GM12801 (cell line): ENCODE measurements around the gene CDC20B.

Experiments used
- TF ChIP-seq, protein P1 (sequence below): IDR thresholded peaks from one replicate; pipeline ENCODE4 v1.5.1; 2011; ENCODE audit warnings: control low read depth; ENCODE audit not compliant: insufficient read length; ENCODE audit errors: extremely low read depth

The CDC20B gene

GRCh38 chr5:55136521-55136920 lies 36.5 kb downstream of the CDC20B start:
- TF ChIP-seq, protein P1, sequence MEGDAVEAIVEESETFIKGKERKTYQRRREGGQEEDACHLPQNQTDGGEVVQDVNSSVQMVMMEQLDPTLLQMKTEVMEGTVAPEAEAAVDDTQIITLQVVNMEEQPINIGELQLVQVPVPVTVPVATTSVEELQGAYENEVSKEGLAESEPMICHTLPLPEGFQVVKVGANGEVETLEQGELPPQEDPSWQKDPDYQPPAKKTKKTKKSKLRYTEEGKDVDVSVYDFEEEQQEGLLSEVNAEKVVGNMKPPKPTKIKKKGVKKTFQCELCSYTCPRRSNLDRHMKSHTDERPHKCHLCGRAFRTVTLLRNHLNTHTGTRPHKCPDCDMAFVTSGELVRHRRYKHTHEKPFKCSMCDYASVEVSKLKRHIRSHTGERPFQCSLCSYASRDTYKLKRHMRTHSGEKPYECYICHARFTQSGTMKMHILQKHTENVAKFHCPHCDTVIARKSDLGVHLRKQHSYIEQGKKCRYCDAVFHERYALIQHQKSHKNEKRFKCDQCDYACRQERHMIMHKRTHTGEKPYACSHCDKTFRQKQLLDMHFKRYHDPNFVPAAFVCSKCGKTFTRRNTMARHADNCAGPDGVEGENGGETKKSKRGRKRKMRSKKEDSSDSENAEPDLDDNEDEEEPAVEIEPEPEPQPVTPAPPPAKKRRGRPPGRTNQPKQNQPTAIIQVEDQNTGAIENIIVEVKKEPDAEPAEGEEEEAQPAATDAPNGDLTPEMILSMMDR, result no peak

DNA sequence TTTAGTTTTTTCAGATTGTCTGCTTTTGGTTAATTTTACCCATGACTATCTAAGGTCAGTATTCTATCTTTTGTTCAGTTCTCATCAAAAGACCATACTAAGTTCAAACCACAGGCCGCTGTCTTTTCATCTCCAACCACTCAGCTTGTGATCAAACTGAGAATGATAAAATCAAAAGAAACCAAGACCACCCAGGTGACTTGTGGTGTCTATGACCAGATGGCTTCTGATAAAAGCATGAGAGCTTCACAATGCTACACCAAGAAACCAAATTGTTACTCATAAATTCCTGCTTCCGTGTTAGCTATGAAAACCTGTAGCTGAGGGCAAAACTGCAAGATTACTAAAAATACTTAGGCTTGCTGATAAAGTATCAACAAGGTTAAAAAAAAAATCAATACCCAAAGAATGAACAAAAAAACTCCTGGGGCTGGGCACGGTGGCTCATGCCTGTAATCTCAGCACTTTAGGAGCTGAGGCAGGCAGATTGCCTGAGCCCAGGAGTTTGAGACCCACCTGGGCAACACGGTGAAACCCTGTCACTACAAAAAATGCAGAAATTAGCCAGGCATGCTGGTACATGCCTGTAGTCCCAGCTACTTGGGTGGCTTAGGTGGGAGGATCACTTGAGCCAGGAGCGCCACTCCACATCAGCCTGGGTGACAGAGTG lies 38.8 kb downstream of the CDC20B start:
- TF ChIP-seq, protein P1, result no peak

- TF ChIP-seq, protein P1, result no peak
These were observed 49.6 kb downstream of the CDC20B start for GRCh38 chr5:55123365-55123764.

DNA sequence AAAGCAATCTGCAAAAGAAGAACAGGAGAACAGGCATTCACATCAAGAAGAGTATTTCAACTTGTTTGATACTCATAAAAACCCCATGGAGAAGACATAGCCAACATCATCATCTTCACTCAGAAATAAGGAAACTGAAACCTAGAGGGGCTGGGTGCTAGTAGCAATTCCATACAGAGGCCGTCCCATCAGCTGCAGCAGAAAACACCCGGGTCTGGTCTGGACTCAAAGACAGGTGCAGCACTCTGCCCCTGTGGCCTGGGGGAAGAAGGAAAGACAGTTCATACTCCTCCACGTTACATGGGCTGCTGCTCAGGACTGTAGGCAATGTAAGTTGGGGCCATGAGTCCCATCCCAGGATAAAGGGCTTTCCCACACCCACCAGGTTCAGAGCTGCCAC lies 58.9 kb downstream of the CDC20B start:
- TF ChIP-seq, protein P1, result no peak

DNA sequence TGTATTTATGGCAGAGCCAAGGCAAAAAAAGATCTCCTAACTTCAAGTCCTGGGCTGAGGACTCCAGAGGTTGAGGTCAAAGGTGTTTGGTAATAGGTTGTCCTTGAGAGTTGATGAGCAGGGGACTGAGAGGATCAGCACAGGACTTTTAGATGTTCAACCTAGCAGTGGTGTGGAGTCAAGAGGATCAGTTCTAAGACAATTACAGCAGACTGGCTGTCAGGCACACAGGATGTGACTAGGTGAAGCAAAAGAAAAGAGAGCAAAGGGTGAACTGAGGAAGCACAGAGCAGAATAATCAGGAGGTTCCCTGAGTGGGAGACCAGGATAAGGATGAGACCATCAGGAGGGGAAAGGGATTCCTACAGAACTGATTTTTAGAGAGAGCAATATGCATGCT lies 59.6 kb downstream of the CDC20B start:
- TF ChIP-seq, protein P1, result no peak

- TF ChIP-seq, protein P1, result no peak
These were observed 62.8 kb downstream of the CDC20B start for GRCh38 chr5:55110217-55110616.

DNA sequence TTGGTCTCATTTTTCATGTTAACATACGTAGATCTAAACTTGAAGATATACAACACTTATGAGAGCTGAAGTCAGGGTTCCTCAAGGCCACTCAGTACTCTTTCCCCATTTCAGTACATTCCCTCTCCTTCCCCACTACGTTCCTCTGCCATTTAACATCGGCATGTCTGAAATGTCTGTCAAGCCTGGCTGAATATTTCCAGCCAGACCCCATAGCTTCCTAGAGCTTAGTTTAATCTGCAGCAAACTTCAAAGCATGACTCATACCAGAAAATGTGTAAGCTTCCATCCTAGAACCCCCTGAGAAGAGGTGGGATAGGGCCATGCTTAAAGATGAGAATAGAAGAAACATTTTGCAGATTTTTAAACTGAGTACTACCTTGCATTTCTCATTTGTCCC lies 64.3 kb downstream of the CDC20B start:
- TF ChIP-seq, protein P1, result no peak
